Right lobe of liver (tissue), 6 donors: ENCODE results near the gene MST1. TPM values are rescaled to one million over a fixed set of nuclear protein-coding genes. Genes with fewer than 3 reads are reported as not detected.

Experiments
- ATAC-seq, 4 donors: fragments of 200-7000 bp; cut with Tn5 transposase; one replicate each; pipeline ENCODE4 v1.9.1; 2020; ENCODE audit warnings: mild to moderate bottlenecking in 4 of 4, moderate library complexity in 4 of 4
- DNase-seq, 3 donors: peaks; one replicate each; pipeline ENCODE4 v3.0.0-alpha.2; 2020
- H3K27ac ChIP-seq, 3 donors: fragments of 200-600 bp; one replicate each; pipeline ENCODE4 v1.8.0; 2022
- H3K27me3 ChIP-seq, 2 donors: fragments of 200-600 bp; one replicate each; pipeline ENCODE4 v1.8.0; 2022
- H3K36me3 ChIP-seq, 4 donors: fragments of 200-600 bp; sonication (generic) in 1 of 4; one replicate each; pipeline versions ENCODE4 v1.5.1 to v1.8.0; 2017 to 2022; ENCODE audit warnings: control low read depth in 1 of 4
- H3K4me1 ChIP-seq, 4 donors: fragments of 200-600 bp; sonication (generic) in 1 of 4; one replicate each; pipeline versions ENCODE4 v1.5.1 to v1.8.0; 2017 to 2022; ENCODE audit warnings: control low read depth in 1 of 4
- H3K4me3 ChIP-seq, 3 donors: fragments of 200-600 bp; one replicate each; pipeline ENCODE4 v1.8.0; 2022
- H3K9me3 ChIP-seq, 4 donors: fragments of 200-600 bp; sonication (generic) in 1 of 4; one replicate each; pipeline versions ENCODE4 v1.5.1 to v1.8.0; 2017 to 2022; ENCODE audit warnings: control low read depth in 1 of 4
- POLR2A ChIP-seq: fragments of 450-650 bp; IDR thresholded peaks from one replicate; pipeline ENCODE4 v1.6.1; 2017; ENCODE audit warnings: antibody characterized with exemption, mild to moderate bottlenecking
- WGBS: methylation state at CpG from one replicate; pipeline ENCODE4 v1.1.6; 2018; ENCODE audit warnings: low coverage, low lambda C conversion rate; ENCODE audit not compliant: insufficient coverage; ENCODE audit errors: missing lambda C conversion rate; 5-methylcytosine and 5-hydroxymethylcytosine counted together
- intact Hi-C, 2 donors: fragments of 100-400 bp; cut with DNase I; formaldehyde crosslinking; loops; one replicate each; pipeline versions ENCODE4 v1.11.2 to v1.14.1; 2022
- total RNA-seq, 6 experiments: library from RNA; depleted of rRNA in 2 of 6; stranded (reverse); fragments of >200 nt in 2 of 6; fragmentation: NEBNext Ultra II Directional in 3 of 6; extraction: Animal tissue kit (Norgen Biotek cat#: 25700) in 3 of 6; gene quantifications; one replicate each; pipeline versions ENCODE4 v1.1.0 to v1.2.4, GENCODE V29; 2016 to 2023
- TF ChIP-seq, protein P1 (sequence below), 4 donors: fragments of 200-600 bp in 3 of 4; fragments of 450-650 bp in 1 of 4; IDR thresholded peaks; one replicate each; pipeline versions ENCODE4 v1.5.1 to v1.8.0; 2016 to 2022; ENCODE audit warnings: antibody characterized with exemption in 4 of 4, mild to moderate bottlenecking in 2 of 4
- donor health status: DM: no; HTN: yes; CAD: no.
- donor health status: DM: no; HTN: no; CAD: no.
- donor health status: DM: no; HTN: no; CAD: no.
- donor health status: DM: no; HTN: yes; CAD: no.
- donor health status: DM: no; HTN: yes; CAD: no.

Gene MST1
- total RNA-seq, 6 experiments from 2014 or later: 321 to 695 (median 632) TPM

DNA sequence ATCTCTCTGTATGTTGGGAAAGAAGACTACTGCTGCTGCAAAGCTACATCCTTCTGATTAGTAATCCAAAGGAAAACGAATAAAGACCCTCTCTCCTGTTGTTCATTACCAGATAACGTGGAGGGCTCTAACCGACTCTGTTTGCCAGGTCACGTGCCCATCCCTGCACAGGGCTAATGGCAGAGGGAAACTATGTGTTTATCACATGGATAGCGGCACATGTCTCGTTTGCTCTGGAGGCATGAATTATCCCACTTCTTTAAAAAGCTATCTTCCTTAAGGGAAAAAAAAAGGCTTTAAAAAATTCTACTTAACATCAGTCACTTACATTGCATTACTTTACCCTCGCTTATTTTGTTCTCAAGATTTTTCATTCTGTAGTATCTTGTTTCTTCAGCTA, 48.0 kb downstream of the MST1 start:
- ATAC-seq: no peak
- WGBS: 68% methylated on average over 7 of the region's 7 CpGs

DNA sequence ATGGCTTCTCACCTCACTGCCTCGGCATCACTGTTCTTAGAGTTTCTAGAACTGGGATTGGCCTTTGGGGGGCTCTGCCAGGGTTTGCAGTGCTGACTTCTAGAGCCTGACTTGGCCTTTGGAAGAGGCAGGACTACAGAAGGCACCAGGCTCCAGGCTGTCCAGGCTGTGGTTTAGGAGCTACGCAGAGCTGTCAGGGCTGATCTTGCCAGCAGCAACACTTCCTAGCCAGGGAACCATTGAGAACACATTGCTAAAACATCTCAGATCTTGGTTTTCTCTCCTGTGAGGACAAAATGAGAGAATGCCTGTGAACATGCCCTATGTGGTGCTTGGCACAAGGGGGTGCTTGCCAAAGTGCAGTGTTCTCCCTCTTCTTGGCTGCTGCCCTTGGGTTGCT, 49.7 kb downstream of the MST1 start:
- Histone ChIP-seq H3K4me1 (no peaks in the 10 kb centered on the region), H3K27me3 (no peaks in the 10 kb centered on the region), H3K9me3 (no peaks in the 10 kb centered on the region), H3K27ac (no peak overlapping the region), H3K4me3 (no peak overlapping the region), H3K36me3 (no peaks in the 10 kb centered on the region)
- DNase-seq (no peak), ATAC-seq (no peak)
- intact Hi-C loops: no loop called here
- WGBS: no CpG with 5 or more reads among the region's 2 CpGs
- no peak for TF ChIP-seq POLR2A
- TF ChIP-seq, protein P1, sequence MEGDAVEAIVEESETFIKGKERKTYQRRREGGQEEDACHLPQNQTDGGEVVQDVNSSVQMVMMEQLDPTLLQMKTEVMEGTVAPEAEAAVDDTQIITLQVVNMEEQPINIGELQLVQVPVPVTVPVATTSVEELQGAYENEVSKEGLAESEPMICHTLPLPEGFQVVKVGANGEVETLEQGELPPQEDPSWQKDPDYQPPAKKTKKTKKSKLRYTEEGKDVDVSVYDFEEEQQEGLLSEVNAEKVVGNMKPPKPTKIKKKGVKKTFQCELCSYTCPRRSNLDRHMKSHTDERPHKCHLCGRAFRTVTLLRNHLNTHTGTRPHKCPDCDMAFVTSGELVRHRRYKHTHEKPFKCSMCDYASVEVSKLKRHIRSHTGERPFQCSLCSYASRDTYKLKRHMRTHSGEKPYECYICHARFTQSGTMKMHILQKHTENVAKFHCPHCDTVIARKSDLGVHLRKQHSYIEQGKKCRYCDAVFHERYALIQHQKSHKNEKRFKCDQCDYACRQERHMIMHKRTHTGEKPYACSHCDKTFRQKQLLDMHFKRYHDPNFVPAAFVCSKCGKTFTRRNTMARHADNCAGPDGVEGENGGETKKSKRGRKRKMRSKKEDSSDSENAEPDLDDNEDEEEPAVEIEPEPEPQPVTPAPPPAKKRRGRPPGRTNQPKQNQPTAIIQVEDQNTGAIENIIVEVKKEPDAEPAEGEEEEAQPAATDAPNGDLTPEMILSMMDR (IDR thresholded peaks at IDR 0.05): no peak

More for the DNA sequence above, 48.0 kb downstream of the MST1 start:
- Histone ChIP-seq H3K27me3 (no peaks in the 10 kb centered on the region), H3K4me3 (no peak overlapping the region), H3K4me1 (peaks cover 0 to 8% (median 0%) of the 10 kb centered on the region in 4 donors), H3K27ac (no peak overlapping the region), H3K36me3 (no peaks in the 10 kb centered on the region), H3K9me3 (no peaks in the 10 kb centered on the region)
- no peak for TF ChIP-seq POLR2A
- TF ChIP-seq, protein P1 (IDR thresholded peaks at IDR 0.05): no peak
- no peak for DNase-seq
- intact Hi-C loops: no loop called here

DNA sequence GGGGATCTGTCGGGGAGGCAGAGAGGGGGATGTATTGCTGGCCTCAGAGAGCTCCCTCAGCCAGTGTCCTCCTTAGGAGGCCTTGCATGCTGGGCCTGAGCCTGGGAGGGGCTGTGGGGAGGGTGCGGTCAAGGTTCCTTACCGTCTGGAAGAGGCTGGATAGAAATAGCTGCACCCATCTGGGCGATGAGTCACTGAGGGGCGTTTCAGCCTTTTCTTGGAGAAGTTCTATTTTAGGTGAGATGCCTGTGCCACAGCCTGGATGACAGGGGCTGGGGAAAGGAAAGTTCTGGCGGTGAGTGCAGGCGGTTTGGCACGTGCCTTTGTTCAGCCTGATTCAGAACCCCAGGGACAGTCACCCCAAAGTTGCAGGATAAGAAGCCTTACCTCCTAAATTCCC, 50.8 kb downstream of the MST1 start:
- WGBS: 45% methylated on average over 2 of the region's 8 CpGs
- ATAC-seq (no peak), DNase-seq (no peak)
- no peak overlapping the region for H3K27ac ChIP-seq
- intact Hi-C loops: no loop called here
- no peaks in the 10 kb centered on the region for H3K36me3 ChIP-seq
- no peaks in the 10 kb centered on the region for H3K27me3 ChIP-seq
- TF ChIP-seq POLR2A: no peak
- TF ChIP-seq, protein P1 (IDR thresholded peaks at IDR 0.05): no peak
- H3K4me1 ChIP-seq: no peaks in the 10 kb centered on the region
- no peak overlapping the region for H3K4me3 ChIP-seq
- H3K9me3 ChIP-seq: no peaks in the 10 kb centered on the region

DNA sequence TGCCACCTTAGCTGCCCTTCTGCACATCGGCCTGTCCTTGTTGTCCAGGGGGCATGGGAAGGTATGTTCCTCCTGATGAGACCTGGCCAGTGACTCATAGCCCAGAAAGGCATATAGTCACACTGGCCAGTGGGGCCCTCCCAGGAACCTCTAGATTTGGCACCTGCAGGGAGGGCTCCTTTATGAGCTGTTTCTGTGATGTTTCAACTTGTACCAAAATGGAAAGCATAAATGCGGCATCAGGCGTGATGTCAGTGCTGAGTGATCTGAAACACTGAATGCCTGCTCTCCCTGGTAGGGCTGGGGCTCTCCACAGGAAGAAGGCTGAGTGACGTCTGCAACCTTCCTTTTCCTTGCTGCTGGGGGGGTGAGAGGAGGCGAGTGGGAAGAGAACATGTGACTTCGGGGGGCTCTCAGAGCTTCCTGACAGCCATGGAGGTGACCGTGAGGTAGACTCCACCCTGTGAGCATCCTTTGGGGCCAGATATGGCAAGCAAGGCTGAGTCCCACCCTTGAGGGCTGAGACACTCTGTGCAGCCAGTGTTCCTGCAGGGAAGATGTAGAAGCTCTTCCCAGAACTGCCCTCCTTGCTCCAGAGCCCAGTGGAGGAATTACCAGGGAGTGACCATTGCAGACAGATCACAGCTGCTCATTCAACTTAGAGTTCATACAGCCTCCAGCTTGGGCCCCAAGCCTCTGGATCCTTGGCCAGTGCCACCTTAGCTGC, 52.2 kb downstream of the MST1 start:
- DNase-seq: no peak
- Histone ChIP-seq H3K27me3 (no peaks in the 10 kb centered on the region), H3K9me3 (no peaks in the 10 kb centered on the region), H3K27ac (no peak overlapping the region), H3K36me3 (no peaks in the 10 kb centered on the region), H3K4me1 (no peaks in the 10 kb centered on the region), H3K4me3 (no peak overlapping the region)
- WGBS: 56% methylated on average over 4 of the region's 7 CpGs
- ATAC-seq: no peak
- intact Hi-C loops: no loop called here
- TF ChIP-seq, protein P1 (IDR thresholded peaks at IDR 0.05): no peak
- no peak for TF ChIP-seq POLR2A
